ENCODE results near the gene ERC2.
A peak's percentile ranks its signal among the peaks of the same experiment; 100 is the strongest.

ERC2 gene

GRCh38 chr3:56398659-56399058, 69.6 kb downstream of the ERC2 start:
- Histone ChIP-seq H3K9ac (ENCODE audit: low read length) (no peak overlapping the region), H3K9me3 (ENCODE audit: control insufficient read depth, low read length) (no peaks in the 10 kb centered on the region), H3K4me1 (ENCODE audit: control insufficient read depth, insufficient read depth, low read length) (peaks cover 8% of the 10 kb centered on the region), H3K36me3 (ENCODE audit: control insufficient read depth, insufficient read depth, low read length, severe bottlenecking) (no peaks in the 10 kb centered on the region), H3K4me3 (ENCODE audit: low read length) (no peak overlapping the region), H3K27me3 (replicated peaks; ENCODE audit: control insufficient read depth, insufficient read depth, low read length) (no peaks in the 10 kb centered on the region)
- DNase-seq (ENCODE audit: low read depth) = no peak

DNA sequence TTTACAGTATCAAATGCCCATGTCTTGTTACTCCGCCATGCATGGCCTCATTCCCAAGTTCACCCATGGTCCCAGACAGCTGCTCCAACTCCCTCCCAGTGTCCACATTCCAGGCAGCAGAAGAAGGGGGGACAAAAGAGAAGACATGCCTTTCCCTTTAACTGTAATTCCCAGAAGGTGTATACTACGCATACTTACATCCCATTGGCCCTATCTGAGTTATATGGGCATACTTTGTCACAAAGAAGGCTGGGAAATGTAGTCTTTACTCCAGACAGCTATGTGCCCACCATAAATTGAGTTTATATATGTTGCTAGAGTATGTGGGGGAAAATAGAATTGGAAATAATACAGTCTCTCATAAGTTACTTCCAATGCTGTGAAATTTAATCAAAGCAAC, 70.5 kb downstream of the ERC2 start:
- Histone ChIP-seq H3K27me3 (replicated peaks; ENCODE audit: control insufficient read depth, insufficient read depth, low read length) (no peaks in the 10 kb centered on the region), H3K4me3 (ENCODE audit: low read length) (no peak overlapping the region), H3K4me1 (ENCODE audit: control insufficient read depth, insufficient read depth, low read length) (peaks cover 8% of the 10 kb centered on the region), H3K9ac (ENCODE audit: low read length) (no peak overlapping the region), H3K36me3 (ENCODE audit: control insufficient read depth, insufficient read depth, low read length, severe bottlenecking) (no peaks in the 10 kb centered on the region), H3K9me3 (ENCODE audit: control insufficient read depth, low read length) (no peaks in the 10 kb centered on the region)
- DNase-seq (ENCODE audit: low read depth) = no peak

DNA sequence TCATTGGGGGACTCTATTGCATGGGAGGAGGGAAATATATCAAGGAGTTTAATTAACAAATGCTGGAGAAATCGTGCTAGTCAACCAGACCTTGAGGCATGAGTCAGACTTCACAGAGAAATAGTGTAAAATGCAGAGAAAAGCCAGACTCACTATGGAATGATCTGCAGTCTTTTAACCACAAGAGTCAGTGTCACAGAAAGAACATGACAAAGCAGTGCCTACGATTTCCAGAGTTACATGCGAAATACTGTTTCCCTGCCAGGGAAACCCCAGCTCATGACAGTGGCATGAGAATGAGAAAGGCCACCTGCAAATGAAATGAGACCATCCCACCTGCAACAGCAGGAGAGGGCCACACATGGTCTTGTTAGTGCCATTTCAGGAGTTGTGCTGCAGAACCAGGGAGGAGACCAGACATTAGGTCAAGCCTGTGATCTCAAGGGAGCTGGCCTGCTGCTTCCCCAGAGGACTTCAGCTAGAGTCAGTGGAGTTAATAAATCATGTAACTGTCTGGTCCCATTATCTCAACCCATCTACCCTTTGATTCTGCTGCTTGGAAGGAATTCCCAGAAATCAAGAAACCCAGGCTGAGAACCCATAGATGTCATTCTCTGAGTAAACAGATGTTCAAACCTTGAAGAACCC, 79.0 kb downstream of the ERC2 start:
- Histone ChIP-seq H3K9me3 (ENCODE audit: control insufficient read depth, low read length) (no peaks in the 10 kb centered on the region), H3K27me3 (replicated peaks; ENCODE audit: control insufficient read depth, insufficient read depth, low read length) (no peaks in the 10 kb centered on the region), H3K9ac (ENCODE audit: low read length) (no peak overlapping the region), H3K4me3 (ENCODE audit: low read length) (no peak overlapping the region), H3K36me3 (ENCODE audit: control insufficient read depth, insufficient read depth, low read length, severe bottlenecking) (no peaks in the 10 kb centered on the region), H3K4me1 (ENCODE audit: control insufficient read depth, insufficient read depth, low read length) (peaks cover 4% of the 10 kb centered on the region)
- no peak for DNase-seq (ENCODE audit: low read depth)

- Histone ChIP-seq H3K4me1 (ENCODE audit: control insufficient read depth, insufficient read depth, low read length) (no peaks in the 10 kb centered on the region), H3K4me3 (ENCODE audit: low read length) (no peak overlapping the region), H3K27me3 (replicated peaks; ENCODE audit: control insufficient read depth, insufficient read depth, low read length) (no peaks in the 10 kb centered on the region), H3K9ac (ENCODE audit: low read length) (no peak overlapping the region), H3K9me3 (ENCODE audit: control insufficient read depth, low read length) (no peaks in the 10 kb centered on the region), H3K36me3 (ENCODE audit: control insufficient read depth, insufficient read depth, low read length, severe bottlenecking) (no peaks in the 10 kb centered on the region)
- no peak for DNase-seq (ENCODE audit: low read depth)
Observed at GRCh38 chr3:56383092-56383491, 85.2 kb downstream of the ERC2 start.

GRCh38 chr3:56379723-56380287, 88.5 kb downstream of the ERC2 start:
- Histone ChIP-seq H3K36me3 (ENCODE audit: control insufficient read depth, insufficient read depth, low read length, severe bottlenecking) (no peaks in the 10 kb centered on the region), H3K9ac (ENCODE audit: low read length) (no peak overlapping the region), H3K4me3 (ENCODE audit: low read length) (no peak overlapping the region), H3K4me1 (ENCODE audit: control insufficient read depth, insufficient read depth, low read length) (no peaks in the 10 kb centered on the region), H3K9me3 (ENCODE audit: control insufficient read depth, low read length) (peaks cover 11% of the 10 kb centered on the region), H3K27me3 (replicated peaks; ENCODE audit: control insufficient read depth, insufficient read depth, low read length) (no peaks in the 10 kb centered on the region)
- DNase-seq (ENCODE audit: low read depth) = no peak

- Histone ChIP-seq H3K27me3 (replicated peaks; ENCODE audit: control insufficient read depth, insufficient read depth, low read length) (no peaks in the 10 kb centered on the region), H3K36me3 (ENCODE audit: control insufficient read depth, insufficient read depth, low read length, severe bottlenecking) (no peaks in the 10 kb centered on the region), H3K4me3 (ENCODE audit: low read length) (no peak overlapping the region), H3K9me3 (ENCODE audit: control insufficient read depth, low read length) (peaks cover 11% of the 10 kb centered on the region), H3K9ac (ENCODE audit: low read length) (no peak overlapping the region), H3K4me1 (ENCODE audit: control insufficient read depth, insufficient read depth, low read length) (peaks cover 8% of the 10 kb centered on the region)
- DNase-seq (ENCODE audit: low read depth) = no peak
Observed at GRCh38 chr3:56375654-56376053, 92.6 kb downstream of the ERC2 start.

DNA sequence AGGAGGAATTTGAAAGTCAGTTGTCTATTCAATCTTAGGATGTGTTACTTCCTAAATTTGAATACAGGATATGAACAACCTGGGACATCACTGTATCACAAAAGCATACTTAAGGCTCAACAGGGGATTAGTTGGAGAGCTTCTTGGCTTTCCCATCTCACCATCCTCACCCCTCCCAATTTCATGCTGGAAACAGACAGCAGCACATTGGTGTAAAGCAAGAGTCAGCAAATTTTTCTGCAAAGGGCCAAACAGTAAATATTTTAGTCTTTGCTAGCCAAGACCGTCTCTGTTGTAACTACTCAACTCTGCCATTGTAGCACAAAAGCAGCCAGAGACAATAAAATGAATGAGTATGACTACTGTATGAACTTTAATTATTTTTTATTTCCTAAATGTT, 94.9 kb downstream of the ERC2 start:
- no peaks in the 10 kb centered on the region for H3K36me3 ChIP-seq (ENCODE audit: control insufficient read depth, insufficient read depth, low read length, severe bottlenecking)
- no peak overlapping the region for H3K4me3 ChIP-seq (ENCODE audit: low read length)
- H3K9me3 ChIP-seq (ENCODE audit: control insufficient read depth, low read length) = peaks cover 11% of the 10 kb centered on the region
- no peaks in the 10 kb centered on the region for H3K27me3 ChIP-seq (replicated peaks; ENCODE audit: control insufficient read depth, insufficient read depth, low read length)
- DNase-seq (ENCODE audit: low read depth) = no peak
- H3K9ac ChIP-seq (ENCODE audit: low read length) = no peak overlapping the region
- H3K4me1 ChIP-seq (ENCODE audit: control insufficient read depth, insufficient read depth, low read length) = peaks cover 8% of the 10 kb centered on the region

GRCh38 chr3:56370991-56371775, 97.1 kb downstream of the ERC2 start:
- no peak for DNase-seq (ENCODE audit: low read depth)
- H3K9me3 ChIP-seq (ENCODE audit: control insufficient read depth, low read length) = peaks cover 11% of the 10 kb centered on the region
- no peak overlapping the region for H3K4me3 ChIP-seq (ENCODE audit: low read length)
- no peaks in the 10 kb centered on the region for H3K36me3 ChIP-seq (ENCODE audit: control insufficient read depth, insufficient read depth, low read length, severe bottlenecking)
- H3K27me3 ChIP-seq (replicated peaks; ENCODE audit: control insufficient read depth, insufficient read depth, low read length) = no peaks in the 10 kb centered on the region
- peak overlapping the region; percentile 34 for H3K9ac ChIP-seq (ENCODE audit: low read length)
- peaks cover 8% of the 10 kb centered on the region for H3K4me1 ChIP-seq (ENCODE audit: control insufficient read depth, insufficient read depth, low read length)

DNA sequence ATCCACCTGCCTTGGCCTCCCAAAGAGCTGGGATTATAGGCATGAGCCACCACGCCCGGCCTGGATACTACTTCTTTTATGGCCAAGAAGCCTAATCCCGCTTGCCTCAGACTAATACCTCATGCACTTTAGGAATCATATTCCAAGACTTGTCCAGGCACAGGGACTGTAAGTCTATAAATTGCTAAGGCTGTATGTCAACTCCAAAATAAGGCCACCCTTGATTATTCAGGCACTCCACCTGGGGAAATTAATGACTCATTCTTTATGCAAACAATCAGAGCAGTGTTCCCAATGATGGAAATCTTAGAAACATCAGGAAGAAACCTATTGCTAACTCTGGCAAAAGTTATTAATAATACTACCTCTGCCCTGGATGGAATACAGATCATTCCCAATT, 98.4 kb downstream of the ERC2 start:
- H3K4me3 ChIP-seq (ENCODE audit: low read length) = no peak overlapping the region
- no peaks in the 10 kb centered on the region for H3K36me3 ChIP-seq (ENCODE audit: control insufficient read depth, insufficient read depth, low read length, severe bottlenecking)
- peaks cover 13% of the 10 kb centered on the region for H3K4me1 ChIP-seq (ENCODE audit: control insufficient read depth, insufficient read depth, low read length)
- H3K9me3 ChIP-seq (ENCODE audit: control insufficient read depth, low read length) = no peaks in the 10 kb centered on the region
- H3K27me3 ChIP-seq (replicated peaks; ENCODE audit: control insufficient read depth, insufficient read depth, low read length) = no peaks in the 10 kb centered on the region
- no peak for DNase-seq (ENCODE audit: low read depth)
- no peak overlapping the region for H3K9ac ChIP-seq (ENCODE audit: low read length)

DNA sequence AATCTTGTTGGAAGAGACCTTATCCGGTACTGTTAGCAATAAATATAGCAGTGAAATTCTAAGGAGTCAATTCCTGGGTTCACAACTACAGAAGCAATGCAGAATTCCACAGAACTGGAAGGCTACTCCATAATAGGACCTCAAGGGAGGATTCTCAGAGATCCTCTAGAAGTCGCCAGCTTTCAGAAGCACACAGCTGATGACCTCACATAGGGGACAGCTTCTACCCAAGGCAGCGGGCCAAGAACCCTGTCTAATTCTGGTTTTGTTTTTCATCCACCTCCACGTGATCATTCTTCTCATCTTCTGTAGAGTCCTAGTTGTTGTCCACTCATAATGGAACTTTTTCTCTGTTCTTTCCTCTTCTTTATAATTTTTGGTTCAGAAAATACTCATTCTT, 99.4 kb downstream of the ERC2 start:
- no peaks in the 10 kb centered on the region for H3K36me3 ChIP-seq (ENCODE audit: control insufficient read depth, insufficient read depth, low read length, severe bottlenecking)
- no peak overlapping the region for H3K4me3 ChIP-seq (ENCODE audit: low read length)
- peaks cover 13% of the 10 kb centered on the region for H3K4me1 ChIP-seq (ENCODE audit: control insufficient read depth, insufficient read depth, low read length)
- no peaks in the 10 kb centered on the region for H3K27me3 ChIP-seq (replicated peaks; ENCODE audit: control insufficient read depth, insufficient read depth, low read length)
- DNase-seq (ENCODE audit: low read depth) = no peak
- no peak overlapping the region for H3K9ac ChIP-seq (ENCODE audit: low read length)
- H3K9me3 ChIP-seq (ENCODE audit: control insufficient read depth, low read length) = no peaks in the 10 kb centered on the region

GRCh38 chr3:56366641-56367162, 101.6 kb downstream of the ERC2 start:
- Histone ChIP-seq H3K27me3 (replicated peaks; ENCODE audit: control insufficient read depth, insufficient read depth, low read length) (no peaks in the 10 kb centered on the region), H3K9me3 (ENCODE audit: control insufficient read depth, low read length) (no peaks in the 10 kb centered on the region), H3K9ac (ENCODE audit: low read length) (no peak overlapping the region), H3K4me1 (ENCODE audit: control insufficient read depth, insufficient read depth, low read length) (peaks cover 8% of the 10 kb centered on the region), H3K36me3 (ENCODE audit: control insufficient read depth, insufficient read depth, low read length, severe bottlenecking) (no peaks in the 10 kb centered on the region), H3K4me3 (ENCODE audit: low read length) (no peak overlapping the region)
- DNase-seq (ENCODE audit: low read depth) = no peak

All from adipocyte (in vitro differentiated cells).